IMR-90 (cell line): ENCODE data around the gene GDPD3. TPM values are rescaled to one million over a fixed set of nuclear protein-coding genes. Genes with fewer than 3 reads are reported as not detected.

ENCODE experiments used
- ATAC-seq: fragments of 200-7000 bp; cut with Tn5 transposase; 2 replicates; pipeline ENCODE4 v1.9.1; 2020; ENCODE audit warnings: low read depth, mild to moderate bottlenecking, moderate library complexity
- BruUV-seq: library from RNA; stranded (reverse); fragments of 400-500 nt; replicated peaks from 2 replicates; lab custom pipeline; 2021; lab: Mats Ljungman, UMichigan
- CTCF ChIA-PET: fragments of 300-600 bp; formaldehyde crosslinking; extraction: SDS; loops from one replicate; lab custom pipeline; 2021; ENCODE audit warnings: antibody characterized with exemption; lab: Yijun Ruan, JAX
- POLR2A ChIA-PET: fragments of 300-600 bp; sonication (Branson Sonifier 250); formaldehyde crosslinking; loops from one replicate; lab custom pipeline; 2022; ENCODE audit warnings: antibody characterized with exemption; ENCODE audit not compliant: unreplicated experiment; lab: Charles Lee
- DNase-seq: peaks from one replicate; pipeline ENCODE4 v3.0.0; 2013
- H2AFZ ChIP-seq: replicated peaks from 2 replicates; pipeline ENCODE3; 2013; ENCODE audit warnings: low read length, mild to moderate bottlenecking; ENCODE audit not compliant: poor library complexity
- H2AK5ac ChIP-seq: 2 replicates; pipeline ENCODE4 v1.6.1; 2013; ENCODE audit warnings: low read depth, low read length, inconsistent platforms
- H2AK9ac ChIP-seq: replicated peaks from 2 replicates; pipeline ENCODE3; 2013; ENCODE audit warnings: mild to moderate bottlenecking, low read depth, low read length, moderate library complexity; ENCODE audit not compliant: poor library complexity
- H2BK120ac ChIP-seq: 2 replicates; pipeline ENCODE4 v1.6.1; 2013; ENCODE audit warnings: low read depth, low read length, inconsistent platforms
- H2BK15ac ChIP-seq: 3 replicates; pipeline ENCODE4 v1.6.1; 2013; ENCODE audit warnings: low read depth, low read length, inconsistent platforms
- H2BK20ac ChIP-seq: 2 replicates; pipeline ENCODE4 v1.6.1; 2013; ENCODE audit warnings: low read depth, mild to moderate bottlenecking, inconsistent platforms, low read length, moderate library complexity
- H2BK5ac ChIP-seq: 2 replicates; pipeline ENCODE4 v1.6.1; 2013; ENCODE audit warnings: mild to moderate bottlenecking, low read depth, low read length, inconsistent platforms; ENCODE audit not compliant: poor library complexity, severe bottlenecking
- H3K14ac ChIP-seq: replicated peaks from 2 replicates; pipeline ENCODE4 v1.6.1; 2013; ENCODE audit warnings: low read depth, low read length, inconsistent platforms
- H3K18ac ChIP-seq: 2 replicates; pipeline ENCODE4 v1.6.1; 2013; ENCODE audit warnings: low read depth, low read length, control low read depth
- H3K23ac ChIP-seq: 2 replicates; pipeline ENCODE4 v1.6.1; 2013; ENCODE audit warnings: low read depth, low read length, inconsistent platforms
- H3K27ac ChIP-seq: 2 replicates; pipeline ENCODE4 v1.5.1; 2013; ENCODE audit warnings: mild to moderate bottlenecking, control low read depth, low read length; ENCODE audit not compliant: insufficient read depth
- H3K27me3 ChIP-seq: 2 replicates; pipeline ENCODE4 v1.6.1; 2013; ENCODE audit warnings: low read length; ENCODE audit not compliant: control insufficient read depth, insufficient read depth
- H3K36me3 ChIP-seq: 2 replicates; pipeline ENCODE4 v1.6.1; 2013; ENCODE audit warnings: low read length, mixed read lengths; ENCODE audit not compliant: control insufficient read depth, insufficient read depth
- H3K4ac ChIP-seq: 2 replicates; pipeline ENCODE4 v1.6.1; 2013; ENCODE audit warnings: low read depth, low read length, inconsistent platforms
- H3K4me1 ChIP-seq: 2 replicates; pipeline ENCODE4 v1.6.1; 2013; ENCODE audit warnings: low read length, mixed read lengths; ENCODE audit not compliant: control insufficient read depth, insufficient read depth
- H3K4me2 ChIP-seq: 2 replicates; pipeline ENCODE4 v1.6.1; 2013; ENCODE audit warnings: low read depth, mild to moderate bottlenecking, control low read depth, low read length, moderate library complexity
- H3K4me3 ChIP-seq: 2 replicates; pipeline ENCODE4 v1.5.1; 2013; ENCODE audit warnings: low read depth, mild to moderate bottlenecking, control low read depth, low read length, moderate library complexity; ENCODE audit not compliant: insufficient read depth
- H3K56ac ChIP-seq: 2 replicates; pipeline ENCODE4 v1.6.1; 2013; ENCODE audit warnings: low read length, inconsistent platforms; ENCODE audit not compliant: insufficient read depth; ENCODE audit errors: extremely low read depth
- H3K79me1 ChIP-seq, 2 experiments: 2 replicates each; pipeline ENCODE4 v1.6.1; 2013; ENCODE audit warnings: low read length in 2 of 2, inconsistent platforms in 1 of 2, low read depth in 1 of 2
- H3K9ac ChIP-seq: 2 replicates; pipeline ENCODE4 v1.6.1; 2013; ENCODE audit warnings: low read depth, low read length, control low read depth
- H3K9me1 ChIP-seq: 2 replicates; pipeline ENCODE4 v1.6.1; 2013; ENCODE audit warnings: low read length, inconsistent platforms; ENCODE audit not compliant: insufficient read depth
- H3K9me3 ChIP-seq: 2 replicates; pipeline ENCODE4 v1.6.1; 2013; ENCODE audit warnings: low read length; ENCODE audit not compliant: control insufficient read depth, insufficient read depth
- H4K20me1 ChIP-seq: 2 replicates; pipeline ENCODE4 v1.6.1; 2013; ENCODE audit warnings: low read length, inconsistent platforms; ENCODE audit not compliant: insufficient read depth
- H4K5ac ChIP-seq: 2 replicates; pipeline ENCODE4 v1.6.1; 2013; ENCODE audit warnings: mild to moderate bottlenecking, low read depth, low read length, control low read depth
- H4K8ac ChIP-seq, 2 experiments: 2 replicates each; pipeline ENCODE4 v1.6.1; 2013; ENCODE audit warnings: low read depth in 2 of 2, low read length in 2 of 2, control low read depth in 1 of 2, inconsistent platforms in 1 of 2
- H4K91ac ChIP-seq: 2 replicates; pipeline ENCODE4 v1.6.1; 2013; ENCODE audit warnings: low read depth, low read length, inconsistent platforms; ENCODE audit not compliant: insufficient read depth
- BHLHE40 ChIP-seq: fragments of 150-350 bp; IDR thresholded peaks from 2 replicates; pipeline ENCODE4 v1.6.1; 2016; ENCODE audit warnings: mild to moderate bottlenecking, low read depth, low read length
- CEBPB ChIP-seq: IDR thresholded peaks from 2 replicates; pipeline ENCODE4 v1.6.1; 2012; ENCODE audit warnings: low read depth, low read length, improper control_type of control experiment
- CHD1 ChIP-seq: IDR thresholded peaks from 2 replicates; pipeline ENCODE4 v1.6.1; 2012; ENCODE audit warnings: low read depth, low read length, improper control_type of control experiment
- CTCF ChIP-seq: conservative IDR thresholded peaks from 2 replicates; pipeline ENCODE4 v1.5.1; 2012; ENCODE audit warnings: mild to moderate bottlenecking, low read depth, low read length, improper control_type of control experiment
- ELK1 ChIP-seq: fragments of 150-350 bp; IDR thresholded peaks from 2 replicates; pipeline ENCODE4 v1.6.1; 2016; ENCODE audit warnings: low read depth, mild to moderate bottlenecking, low read length, moderate library complexity, borderline replicate concordance
- FOS ChIP-seq: fragments of 150-350 bp; IDR thresholded peaks from 2 replicates; pipeline ENCODE4 v1.6.1; 2016; ENCODE audit warnings: low read depth, low read length
- MAFK ChIP-seq: IDR thresholded peaks from 2 replicates; pipeline ENCODE4 v1.6.1; 2012; ENCODE audit warnings: low read depth, low read length, improper control_type of control experiment
- MAZ ChIP-seq: IDR thresholded peaks from 2 replicates; pipeline ENCODE4 v1.6.1; 2012; ENCODE audit warnings: low read depth, mild to moderate bottlenecking, low read length, improper control_type of control experiment, moderate library complexity, borderline replicate concordance
- NFE2L2 ChIP-seq: fragments of 150-350 bp; IDR thresholded peaks from 2 replicates; pipeline ENCODE4 v1.6.1; 2016; ENCODE audit warnings: low read depth, mild to moderate bottlenecking, low read length
- POLR2A ChIP-seq: IDR thresholded peaks from 2 replicates; pipeline ENCODE4 v1.6.1; 2012; ENCODE audit warnings: mild to moderate bottlenecking, low read depth, low read length
- RAD21 ChIP-seq: IDR thresholded peaks from 2 replicates; pipeline ENCODE4 v1.6.1; 2012; ENCODE audit warnings: low read length, improper control_type of control experiment
- RCOR1 ChIP-seq: IDR thresholded peaks from 2 replicates; pipeline ENCODE4 v1.6.1; 2012; ENCODE audit warnings: mild to moderate bottlenecking, low read length, improper control_type of control experiment; ENCODE audit not compliant: insufficient replicate concordance
- RFX5 ChIP-seq: IDR thresholded peaks from 2 replicates; pipeline ENCODE4 v1.8.0; 2012; ENCODE audit warnings: low read depth, mild to moderate bottlenecking, low read length, moderate library complexity
- SMC3 ChIP-seq: fragments of 150-350 bp; IDR thresholded peaks from 2 replicates; pipeline ENCODE4 v1.6.1; 2016; ENCODE audit warnings: low read depth, mild to moderate bottlenecking, antibody characterized with exemption, low read length, moderate library complexity
- USF2 ChIP-seq: fragments of 150-350 bp; IDR thresholded peaks from 2 replicates; pipeline ENCODE4 v1.6.1; 2017; ENCODE audit warnings: mild to moderate bottlenecking, antibody characterized with exemption, low read length, low read depth
- WGBS, 2 experiments: methylation state at CpG; one replicate each; pipeline versions ENCODE4 v1.1.5 to v1.1.7; 2013; ENCODE audit warnings: missing lambda C conversion rate in 2 of 2; ENCODE audit not compliant: insufficient read length in 1 of 2; ENCODE audit errors: extremely low coverage in 2 of 2; 5-methylcytosine and 5-hydroxymethylcytosine counted together
- dilution Hi-C: fragments of 300-500 bp; cut with HindIII; formaldehyde crosslinking; loops from one replicate; pipeline ENCODE4 v1.14.3; 2018; ENCODE audit warnings: low sequenced_read_pairs; ENCODE audit not compliant: unreplicated experiment
- in situ Hi-C: fragments of 300-500 bp; cut with MboI; formaldehyde crosslinking; loops from 3 replicates; pipeline ENCODE4 v1.14.3; 2019; ENCODE audit warnings: low sequenced_read_pairs, inconsistent platforms, mixed read lengths
- intact Hi-C: fragments of 100-400 bp; cut with micrococcal nuclease; formaldehyde crosslinking; loops from 2 replicates; pipeline ENCODE4 v1.10.0; 2022
- polyA plus RNA-seq, 3 experiments: library from polyadenylated mRNA; depleted of rRNA; stranded (reverse); fragments of >200 nt; gene quantifications; 2 replicates each; pipeline ENCODE4 v1.2.3, GENCODE V29; 2012; ENCODE audit warnings: low replicate concordance in 1 of 3
- total RNA-seq: library from RNA; depleted of rRNA; stranded (reverse); fragments of >200 nt; gene quantifications from 2 replicates; pipeline ENCODE4 v1.2.3, GENCODE V29; 2012

The GDPD3 gene
- total and polyA plus RNA-seq, 2 of the 4 experiments (the other 2 are of a cell fraction), result under 0.01 to 19.5 TPM

- Histone ChIP-seq H4K8ac (no peak overlapping the region), H2BK120ac (no peak overlapping the region), H3K79me1 (no peaks in the 10 kb centered on the region), H3K9ac (no peak overlapping the region), H2BK5ac (no peak overlapping the region), H2AK9ac (no peak overlapping the region), H4K5ac (no peak overlapping the region), H3K27ac (no peak overlapping the region), H3K27me3 (peaks cover 4% of the 10 kb centered on the region), H3K23ac (no peak overlapping the region), H3K4me1 (no peaks in the 10 kb centered on the region), H3K4me3 (no peak overlapping the region), H3K4me2 (no peak overlapping the region), H3K14ac (no peak overlapping the region), H4K20me1 (no peaks in the 10 kb centered on the region), H3K36me3 (no peaks in the 10 kb centered on the region), H3K18ac (no peak overlapping the region), H2BK15ac (no peak overlapping the region), H3K9me3 (no peaks in the 10 kb centered on the region), H3K56ac (no peak overlapping the region), H2AK5ac (no peak overlapping the region), H4K91ac (no peak overlapping the region), H2AFZ (no peak overlapping the region), H3K9me1 (no peaks in the 10 kb centered on the region), H3K4ac (no peak overlapping the region), H2BK20ac (no peak overlapping the region)
- ChIA-PET CTCF (no interaction called here), POLR2A (no interaction called here)
- no peak for DNase-seq
- ATAC-seq, result no peak
- in situ Hi-C loops (no loop called here), intact Hi-C loops (no loop called here), dilution Hi-C loops (no loop called here)
- 74% methylated on average over 8 of the region's 13 CpGs; no CpG with 5 or more reads in 1 of the 2 experiments for WGBS, 2 experiments
- no TSS peak for BruUV-seq
- TF ChIP-seq CTCF (no peak), CHD1 (no peak), FOS (no peak), RAD21 (no peak), SMC3 (no peak), CEBPB (no peak), USF2 (no peak), MAFK (no peak), RCOR1 (no peak), NFE2L2 (no peak), MAZ (no peak), BHLHE40 (no peak), POLR2A (no peak), ELK1 (no peak), RFX5 (no peak)
Observed at GRCh38 chr16:30139583-30140481, 26.5 kb upstream of the GDPD3 start.
